ENCODE data around the gene PRKAG2.
"Not testable (repeated sequence)": the region's sequence is repeated elsewhere in the genome, so short reads cannot be mapped to it uniquely, and the experiment has no call there.

The PRKAG2 gene

GRCh38 chr7:151786241-151786640, 90.7 kb downstream of the PRKAG2 start:
- DNase-seq (ENCODE audit: low read depth), result no peak

GRCh38 chr7:151785681-151785965, 91.3 kb downstream of the PRKAG2 start:
- DNase-seq (ENCODE audit: low read depth), result no peak

GRCh38 chr7:151784853-151785680, 91.8 kb downstream of the PRKAG2 start:
- no peak for DNase-seq (ENCODE audit: low read depth)

GRCh38 chr7:151783958-151784575, 92.8 kb downstream of the PRKAG2 start:
- no peak for DNase-seq (ENCODE audit: low read depth)

GRCh38 chr7:151782598-151783448, 94.1 kb downstream of the PRKAG2 start:
- DNase-seq (ENCODE audit: low read depth), result peak; percentile 33

GRCh38 chr7:151782256-151782597, 94.7 kb downstream of the PRKAG2 start:
- not testable (repeated sequence) for DNase-seq (ENCODE audit: low read depth)

GRCh38 chr7:151781161-151781845, 95.6 kb downstream of the PRKAG2 start:
- DNase-seq (ENCODE audit: low read depth), result no peak

GRCh38 chr7:151780631-151781030, 96.3 kb downstream of the PRKAG2 start:
- no peak for DNase-seq (ENCODE audit: low read depth)

- DNase-seq (ENCODE audit: low read depth), result no peak
Measured at GRCh38 chr7:151779678-151780077, 97.2 kb downstream of the PRKAG2 start.

GRCh38 chr7:151779255-151779654, 97.7 kb downstream of the PRKAG2 start:
- no peak for DNase-seq (ENCODE audit: low read depth)

- no peak for DNase-seq (ENCODE audit: low read depth)
Measured at GRCh38 chr7:151777908-151778670, 98.8 kb downstream of the PRKAG2 start.

GRCh38 chr7:151777495-151777880, 99.4 kb downstream of the PRKAG2 start:
- no peak for DNase-seq (ENCODE audit: low read depth)

- no peak for DNase-seq (ENCODE audit: low read depth)
Measured at GRCh38 chr7:151776876-151777494, 99.9 kb downstream of the PRKAG2 start.

- no peak for DNase-seq (ENCODE audit: low read depth)
Measured at GRCh38 chr7:151776446-151776845, 100.5 kb downstream of the PRKAG2 start.

GRCh38 chr7:151775547-151776443, 101.1 kb downstream of the PRKAG2 start:
- no peak for DNase-seq (ENCODE audit: low read depth)

- no peak for DNase-seq (ENCODE audit: low read depth)
Measured at GRCh38 chr7:151774951-151775350, 102.0 kb downstream of the PRKAG2 start.

- no peak for DNase-seq (ENCODE audit: low read depth)
Measured at GRCh38 chr7:151773797-151774196, 103.1 kb downstream of the PRKAG2 start.

- DNase-seq (ENCODE audit: low read depth), result no peak
Measured at GRCh38 chr7:151770232-151770631, 106.7 kb downstream of the PRKAG2 start.

- no peak for DNase-seq (ENCODE audit: low read depth)
Measured at GRCh38 chr7:151769188-151769821, 107.6 kb downstream of the PRKAG2 start.

GRCh38 chr7:151768805-151769187, 108.1 kb downstream of the PRKAG2 start:
- no peak for DNase-seq (ENCODE audit: low read depth)

Data from iris pigment epithelial cell (primary cell).